HPDE6-E6E7 (cell line): ENCODE measurements around the gene SND1.
"Not testable (repeated sequence)": the region's sequence is repeated elsewhere in the genome, so short reads cannot be mapped to it uniquely, and the experiment has no call there.

Experiments
- DNase-seq: peaks from one replicate; pipeline ENCODE4 v3.0.0; 2011; ENCODE audit warnings: missing footprints; ENCODE audit errors: extremely low spot score

Gene SND1

GRCh38 chr7:127888411-127888810 lies 236.4 kb downstream of the SND1 start:
- no peak for DNase-seq

- DNase-seq, result no peak
Measured at GRCh38 chr7:127888825-127889224, 236.8 kb downstream of the SND1 start.

GRCh38 chr7:127889677-127890076 lies 237.7 kb downstream of the SND1 start:
- no peak for DNase-seq

- no peak for DNase-seq
Measured at GRCh38 chr7:127890726-127891125, 238.7 kb downstream of the SND1 start.

GRCh38 chr7:127891144-127891543 lies 239.2 kb downstream of the SND1 start:
- DNase-seq, result no peak

GRCh38 chr7:127891854-127892438 lies 240.0 kb downstream of the SND1 start:
- DNase-seq, result no peak

GRCh38 chr7:127892488-127893314 lies 240.7 kb downstream of the SND1 start:
- no peak for DNase-seq

GRCh38 chr7:127893547-127893946 lies 241.6 kb downstream of the SND1 start:
- DNase-seq, result no peak

GRCh38 chr7:127894588-127894987 lies 242.6 kb downstream of the SND1 start:
- no peak for DNase-seq

GRCh38 chr7:127895360-127895759 lies 243.4 kb downstream of the SND1 start:
- DNase-seq, result no peak

GRCh38 chr7:127895814-127896280 lies 243.9 kb downstream of the SND1 start:
- no peak for DNase-seq

GRCh38 chr7:127896659-127897058 lies 244.7 kb downstream of the SND1 start:
- DNase-seq, result no peak

GRCh38 chr7:127897704-127898454 lies 245.9 kb downstream of the SND1 start:
- DNase-seq, result no peak

- no peak for DNase-seq
Measured at GRCh38 chr7:127899411-127899810, 247.4 kb downstream of the SND1 start.

GRCh38 chr7:127900141-127900540 lies 248.1 kb downstream of the SND1 start:
- no peak for DNase-seq

GRCh38 chr7:127900732-127901685 lies 249.0 kb downstream of the SND1 start:
- no peak for DNase-seq

- no peak for DNase-seq
Measured at GRCh38 chr7:127901895-127902703, 250.1 kb downstream of the SND1 start.

GRCh38 chr7:127902753-127903152 lies 250.8 kb downstream of the SND1 start:
- DNase-seq, result not testable (repeated sequence)

- no peak for DNase-seq
Measured at GRCh38 chr7:127903892-127904669, 252.1 kb downstream of the SND1 start.

GRCh38 chr7:127904670-127904985 lies 252.6 kb downstream of the SND1 start:
- no peak for DNase-seq
